HG03045 (cell line): ENCODE results near the gene TMEM179B.
A peak's percentile ranks its signal among the peaks of the same experiment; 100 is the strongest.
"Not testable (repeated sequence)": the region's sequence is repeated elsewhere in the genome, so short reads cannot be mapped to it uniquely, and the experiment has no call there.

ENCODE experiments used
- ATAC-seq: cut with Tn5 transposase; IDR thresholded peaks from one replicate; pipeline ENCODE4 v1.9.1; 2021; ENCODE audit warnings: mild to moderate bottlenecking, moderate library complexity; ENCODE audit not compliant: unreplicated experiment

The TMEM179B gene

GRCh38 chr11:62788991-62789390, 1.8 kb downstream of the TMEM179B start:
- no peak for ATAC-seq

- ATAC-seq: no peak
Observed at GRCh38 chr11:62789576-62789975, 2.4 kb downstream of the TMEM179B start.

GRCh38 chr11:62791501-62792201, 4.4 kb downstream of the TMEM179B start, which contains the start of gene TMEM223:
TSS of gene TMEM223 (minus strand) at chr11:62792006. CDS start at chr11:62791994, 12 bp downstream.
- ATAC-seq: peak; percentile 55

- peak; percentile 3 for ATAC-seq
Observed at GRCh38 chr11:62792202-62792575, 5.0 kb downstream of the TMEM179B start.

GRCh38 chr11:62794201-62794775, 7.1 kb downstream of the TMEM179B start:
- ATAC-seq: no peak

- no peak for ATAC-seq
Observed at GRCh38 chr11:62796281-62796680, 9.1 kb downstream of the TMEM179B start.

GRCh38 chr11:62799486-62799885, 12.3 kb downstream of the TMEM179B start:
- no peak for ATAC-seq

DNA sequence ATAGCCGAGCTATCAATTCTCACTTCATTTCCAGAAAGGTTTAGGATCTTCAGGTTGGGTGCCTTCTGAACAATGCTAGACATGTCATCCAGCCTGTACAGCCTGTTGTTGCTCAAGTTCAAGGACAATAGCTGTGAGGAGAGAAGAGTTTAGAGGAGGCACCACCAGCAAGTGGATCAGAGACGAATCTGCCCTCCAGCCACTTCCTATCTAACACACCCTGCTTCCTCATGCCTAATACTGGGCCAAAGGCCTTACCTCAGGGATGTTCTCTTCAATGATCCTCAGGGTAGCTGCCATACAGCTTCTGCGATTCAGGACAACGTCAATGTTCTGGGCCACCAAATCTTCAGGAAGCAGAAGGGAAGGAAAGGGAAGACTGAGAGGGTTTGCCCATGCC, 13.9 kb downstream of the TMEM179B start:
- no peak for ATAC-seq

GRCh38 chr11:62804310-62805075, 17.3 kb downstream of the TMEM179B start:
- peak; percentile 1 for ATAC-seq

GRCh38 chr11:62805076-62805892, 18.1 kb downstream of the TMEM179B start, which contains the start of gene NXF1:
TSS of gene NXF1 (minus strand) at chr11:62805440. CDS start at chr11:62805356, 84 bp downstream.
- ATAC-seq: peak; percentile 82

DNA sequence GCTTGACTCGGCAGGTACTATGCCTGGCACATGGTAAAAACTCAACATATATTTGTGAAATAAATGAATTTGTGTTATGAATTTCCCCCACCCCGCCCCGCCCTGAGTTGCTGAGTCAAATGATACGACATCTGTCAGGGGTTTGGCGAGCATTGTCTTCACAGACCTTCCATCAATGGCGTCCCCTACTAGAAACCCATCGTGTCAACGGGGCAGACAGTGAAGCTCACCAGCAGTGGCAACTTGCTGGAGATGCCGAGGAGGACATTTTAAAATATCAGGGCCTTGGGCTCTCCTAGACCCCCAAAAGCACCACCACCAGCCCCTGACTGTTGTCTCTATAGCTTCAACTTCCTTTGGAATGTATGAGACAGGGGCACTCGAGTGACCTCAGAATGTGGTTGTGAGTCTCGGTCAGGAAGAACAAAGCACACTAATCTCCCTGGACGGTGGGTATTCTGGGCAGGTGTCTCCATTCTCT, 18.8 kb downstream of the TMEM179B start:
- no peak for ATAC-seq

- ATAC-seq: no peak
Observed at GRCh38 chr11:62806611-62807121, 19.5 kb downstream of the TMEM179B start.

DNA sequence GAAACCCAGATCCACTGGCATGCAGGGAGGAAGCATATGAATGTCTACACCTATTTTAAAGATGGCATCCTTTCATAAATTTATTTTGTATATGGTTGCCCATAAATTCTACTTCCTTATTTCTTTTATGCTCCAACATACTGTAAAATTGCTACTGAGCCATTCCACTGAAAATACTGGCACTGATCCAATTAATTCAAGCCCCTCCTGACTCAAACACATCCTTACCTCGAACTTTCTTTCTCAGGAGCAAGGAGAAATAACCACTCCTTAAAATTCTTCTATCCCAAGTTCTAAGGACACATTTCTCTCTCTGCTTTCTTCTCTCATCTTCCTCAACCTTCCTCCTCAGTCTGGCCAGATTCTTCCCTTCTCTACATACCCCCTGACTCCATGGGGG, 23.5 kb downstream of the TMEM179B start:
- no peak for ATAC-seq

DNA sequence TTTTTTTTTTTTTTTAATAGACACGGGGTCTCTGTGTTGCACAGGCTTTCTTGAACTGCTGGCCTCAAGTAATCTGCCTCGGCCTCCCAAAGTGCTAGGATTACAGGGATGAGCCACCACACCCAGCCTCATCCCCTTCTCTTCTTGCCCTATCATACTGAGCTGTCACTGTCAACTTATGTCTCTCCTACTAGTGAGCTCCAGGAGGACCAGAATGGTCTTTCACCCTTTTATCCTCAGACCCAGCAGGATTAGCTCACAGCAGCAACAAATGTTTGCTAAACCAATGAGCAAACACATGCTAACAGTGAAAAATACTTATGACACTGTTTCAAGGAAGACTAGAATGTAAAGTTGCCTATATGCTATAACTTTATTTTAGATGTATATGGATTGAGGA, 24.5 kb downstream of the TMEM179B start:
- ATAC-seq: no peak

- ATAC-seq: no peak
Observed at GRCh38 chr11:62816557-62816956, 29.4 kb downstream of the TMEM179B start.

- ATAC-seq: no peak
Observed at GRCh38 chr11:62817129-62817528, 29.9 kb downstream of the TMEM179B start.

DNA sequence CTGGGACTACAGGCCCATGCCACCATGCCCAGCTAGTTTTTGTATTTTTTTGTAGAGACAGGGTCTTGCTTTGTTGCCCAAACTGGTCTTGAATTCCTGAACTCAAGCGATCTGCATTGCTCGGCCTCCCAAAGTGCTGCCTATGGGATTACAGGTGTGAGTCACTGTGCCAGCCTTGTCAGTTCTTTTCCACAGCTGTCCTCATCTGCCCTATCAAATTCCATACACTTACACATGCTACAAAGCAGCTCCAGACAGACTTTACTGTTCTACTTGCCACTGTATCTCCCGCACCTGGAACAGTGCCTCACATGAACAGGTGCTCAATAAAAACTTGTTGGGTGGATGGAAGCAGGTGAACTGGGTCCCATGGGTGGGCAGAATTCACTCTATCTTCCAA, 36.5 kb downstream of the TMEM179B start:
- ATAC-seq: no peak

DNA sequence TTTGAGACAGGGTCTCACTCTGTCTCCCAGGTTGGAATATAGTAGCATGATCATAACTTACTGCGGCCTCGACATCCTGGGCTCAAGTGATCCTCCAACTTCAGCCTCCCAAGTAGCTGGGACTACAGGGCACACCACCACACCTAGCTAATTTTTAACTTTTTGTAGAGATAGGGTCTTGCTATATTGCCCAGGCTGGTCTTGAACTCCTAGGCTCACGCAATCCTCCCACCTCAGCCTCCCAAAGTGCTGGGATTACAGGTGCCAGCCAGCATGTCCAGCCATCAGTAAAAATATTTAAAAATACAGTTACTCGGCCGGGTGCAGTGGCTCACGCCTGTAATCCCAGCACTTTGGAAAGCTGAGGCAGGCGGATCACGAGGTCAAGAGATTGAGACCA, 40.9 kb downstream of the TMEM179B start:
- ATAC-seq: not testable (repeated sequence)

- ATAC-seq: no peak
Observed at GRCh38 chr11:62830904-62831519, 43.8 kb downstream of the TMEM179B start.
